IgD-negative memory B cell (primary cell): ENCODE data around the gene ZNF511. TPM values are rescaled to one million over a fixed set of nuclear protein-coding genes. Genes with fewer than 3 reads are reported as not detected.

ENCODE experiments used
- H3K27ac Mint-ChIP-seq, 3 donors: one replicate each; pipeline ENCODE4 v1.8.0; 2020 to 2022; ENCODE audit warnings: mild to moderate bottlenecking in 3 of 3, mixed read lengths in 3 of 3, moderate library complexity in 1 of 3
- H3K27me3 Mint-ChIP-seq: one replicate; pipeline ENCODE4 v1.8.0; 2021; ENCODE audit warnings: mixed read lengths
- H3K36me3 Mint-ChIP-seq: one replicate; pipeline ENCODE4 v1.8.0; 2020; ENCODE audit warnings: mild to moderate bottlenecking, mixed read lengths
- H3K4me1 Mint-ChIP-seq, 3 donors: one replicate each; pipeline ENCODE4 v1.8.0; 2020 to 2022; ENCODE audit warnings: mixed read lengths in 3 of 3, mild to moderate bottlenecking in 1 of 3
- H3K4me3 Mint-ChIP-seq, 4 donors: one replicate each; pipeline ENCODE4 v1.8.0; 2020 to 2022; ENCODE audit warnings: mild to moderate bottlenecking in 4 of 4, mixed read lengths in 4 of 4, moderate library complexity in 3 of 4
- H3K9me3 Mint-ChIP-seq, 3 donors: one replicate each; pipeline ENCODE4 v1.8.0; 2020 to 2021; ENCODE audit warnings: mixed read lengths in 3 of 3, mild to moderate bottlenecking in 1 of 3
- polyA plus RNA-seq: library from polyadenylated mRNA; unstranded; fragments of 300-500 nt; fragmentation: Illumina TruSeq; gene quantifications from one replicate; pipeline ENCODE4 v1.2.3, GENCODE V29; 2021

ZNF511 gene
- polyA plus RNA-seq, 1 donor from 2014 or later: 107 TPM

GRCh38 chr10:133270773-133271297 is 37.9 kb upstream of the ZNF511 start:
- Mint-ChIP-seq H3K36me3 (no peaks in the 10 kb centered on the region), H3K4me1 (peaks cover 0 to 4% (median 3%) of the 10 kb centered on the region in 3 donors), H3K9me3 (no peaks in the 10 kb centered on the region), H3K27me3 (no peaks in the 10 kb centered on the region), H3K27ac (no peak overlapping the region), H3K4me3 (no peak overlapping the region)

DNA sequence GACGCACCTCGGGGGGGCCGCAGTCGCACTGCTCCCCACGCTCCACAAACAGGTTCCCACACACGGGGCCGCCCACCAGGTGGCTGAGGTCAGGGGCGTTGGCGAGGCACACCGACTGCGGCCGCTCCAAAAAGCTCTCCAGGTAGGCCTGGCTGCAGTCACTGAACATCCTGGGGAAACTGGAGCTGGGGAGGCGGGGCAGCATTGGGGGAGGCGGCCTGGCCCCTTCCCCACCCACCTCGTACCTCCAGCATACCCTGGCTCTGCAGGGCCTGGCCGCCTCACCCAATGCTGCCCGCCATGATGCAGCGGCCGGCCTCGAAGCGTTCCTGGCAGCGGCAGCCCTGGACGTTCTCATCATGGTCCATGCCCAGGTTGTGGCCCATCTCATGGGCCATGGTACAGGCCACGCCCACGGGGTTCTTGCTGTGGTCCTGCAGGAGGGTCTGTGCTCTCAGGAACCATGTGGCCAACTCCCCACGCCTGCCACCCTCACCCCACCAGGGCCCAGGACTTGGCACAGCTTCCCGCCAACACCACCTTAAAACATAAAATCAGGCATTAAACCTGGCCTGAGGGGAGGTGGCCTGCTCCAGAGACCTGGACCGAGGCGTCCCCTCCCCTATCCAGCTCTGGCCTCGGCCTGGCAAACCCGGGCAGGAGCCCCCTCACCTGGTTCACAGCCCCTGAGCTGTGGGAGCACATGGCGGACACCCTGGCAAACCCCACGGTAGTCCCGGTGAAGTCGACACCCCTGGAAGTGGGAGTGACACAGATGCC is 37.0 kb upstream of the ZNF511 start:
- H3K27me3 Mint-ChIP-seq: no peaks in the 10 kb centered on the region
- peaks cover 0 to 4% (median 0%) of the 10 kb centered on the region in 3 donors for H3K4me1 Mint-ChIP-seq
- no peaks in the 10 kb centered on the region for H3K36me3 Mint-ChIP-seq
- peak overlapping the region in 1 of 3 donors; percentile 50 for H3K27ac Mint-ChIP-seq
- no peaks in the 10 kb centered on the region for H3K9me3 Mint-ChIP-seq
- peak overlapping the region in 1 of 4 donors; percentile 27 for H3K4me3 Mint-ChIP-seq

- peaks cover 0 to 4% (median 0%) of the 10 kb centered on the region in 3 donors for H3K4me1 Mint-ChIP-seq
- no peak overlapping the region for H3K4me3 Mint-ChIP-seq
- no peaks in the 10 kb centered on the region for H3K36me3 Mint-ChIP-seq
- H3K9me3 Mint-ChIP-seq: no peaks in the 10 kb centered on the region
- H3K27me3 Mint-ChIP-seq: no peaks in the 10 kb centered on the region
- peak overlapping the region in 1 of 3 donors; percentile 50 for H3K27ac Mint-ChIP-seq
Observed at GRCh38 chr10:133272301-133272963, 36.3 kb upstream of the ZNF511 start.

DNA sequence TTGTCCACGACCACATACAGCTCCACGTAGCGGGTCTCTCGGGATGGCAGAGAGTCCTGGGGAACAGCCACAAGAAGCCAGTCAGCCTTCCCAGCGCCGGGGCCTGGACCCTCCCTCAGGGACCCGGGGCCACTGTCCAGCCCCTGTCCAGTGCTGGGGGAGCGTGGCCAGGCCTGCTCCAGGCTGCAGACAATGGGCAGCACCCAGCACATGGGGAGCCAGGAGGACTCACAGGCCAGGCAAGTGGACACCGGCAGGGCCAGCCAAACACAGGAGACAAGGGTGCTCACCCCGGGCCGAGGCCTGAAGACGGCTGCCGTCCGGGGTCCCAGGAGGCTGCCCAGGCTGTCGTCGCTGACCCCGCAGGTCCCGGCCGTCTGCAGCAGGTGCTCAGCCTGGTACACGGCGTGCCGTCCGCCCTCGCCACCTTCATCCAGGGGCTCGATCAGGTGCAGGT is 35.7 kb upstream of the ZNF511 start:
- H3K9me3 Mint-ChIP-seq: no peaks in the 10 kb centered on the region
- no peaks in the 10 kb centered on the region for H3K36me3 Mint-ChIP-seq
- H3K4me1 Mint-ChIP-seq: peaks cover 4 to 7% (median 4%) of the 10 kb centered on the region in 3 donors
- H3K27ac Mint-ChIP-seq: peak overlapping the region in 2 of 3 donors; percentile 7 to 16
- H3K4me3 Mint-ChIP-seq: no peak overlapping the region
- no peaks in the 10 kb centered on the region for H3K27me3 Mint-ChIP-seq

- Mint-ChIP-seq H3K4me1 (peaks cover 10 to 13% (median 11%) of the 10 kb centered on the region in 3 donors), H3K27ac (peak overlapping the region in 2 of 3 donors; percentile 7 to 73)
Observed at GRCh38 chr10:133273534-133274143, 35.1 kb upstream of the ZNF511 start.

DNA sequence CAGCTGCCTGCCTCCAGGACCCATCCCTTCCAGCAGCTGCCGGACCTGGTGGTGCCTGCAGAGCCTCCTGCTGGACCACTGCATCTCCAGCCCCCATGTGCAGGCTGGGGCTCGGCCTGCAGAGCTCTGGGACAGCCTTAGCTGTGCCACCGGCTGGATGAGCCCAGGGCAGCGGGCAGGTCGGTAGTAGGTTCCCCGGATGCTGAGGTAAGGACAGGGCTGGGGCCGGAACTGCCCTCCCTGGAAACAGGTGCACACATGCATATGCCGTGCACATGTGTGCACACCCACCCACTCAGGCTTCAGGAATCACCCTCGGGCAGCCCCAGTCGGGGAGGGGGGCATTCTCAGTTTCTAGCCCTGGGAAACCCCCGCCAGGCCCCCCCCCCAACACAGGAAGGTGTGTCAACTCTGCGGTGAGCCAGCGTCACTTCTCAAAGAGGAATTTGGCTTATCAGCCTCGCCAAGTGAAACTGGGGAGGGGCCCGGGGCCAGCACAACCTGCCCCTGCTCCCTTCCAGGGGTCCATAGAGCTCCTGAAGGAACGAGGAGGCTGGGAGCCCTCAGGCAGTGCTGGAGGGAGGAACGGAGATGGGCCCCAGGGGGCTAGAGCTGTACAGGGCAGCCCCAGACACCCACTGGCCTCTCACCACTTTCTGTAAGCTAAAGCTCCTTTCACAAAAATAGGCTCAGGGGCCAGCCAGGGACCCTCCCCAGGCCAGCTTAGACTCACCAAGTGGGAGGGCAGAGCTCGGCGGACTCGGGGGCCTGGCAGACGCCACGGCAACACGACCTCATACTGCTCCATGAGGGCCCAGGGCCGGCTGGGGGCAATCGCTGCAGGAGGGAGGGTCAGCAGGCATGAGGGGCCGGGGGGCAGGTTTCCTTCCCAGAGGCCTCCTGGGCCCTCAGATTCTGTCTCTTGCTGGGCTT is 33.7 kb upstream of the ZNF511 start:
- Mint-ChIP-seq H3K4me1 (peaks cover 17 to 24% (median 22%) of the 10 kb centered on the region in 3 donors), H3K27ac (peak overlapping the region; percentile 94 to 98 (median 98)), H3K4me3 (peak overlapping the region; percentile 89 to 97 (median 94)), H3K9me3 (no peaks in the 10 kb centered on the region), H3K27me3 (peaks cover 2% of the 10 kb centered on the region), H3K36me3 (no peaks in the 10 kb centered on the region)

More at GRCh38 chr10:133273534-133274143, 35.1 kb upstream of the ZNF511 start:
- Mint-ChIP-seq H3K36me3 (no peaks in the 10 kb centered on the region), H3K4me3 (peak overlapping the region in 1 of 4 donors; percentile 12), H3K9me3 (no peaks in the 10 kb centered on the region), H3K27me3 (peaks cover 2% of the 10 kb centered on the region)

- peak overlapping the region; percentile 89 to 97 (median 94) for H3K4me3 Mint-ChIP-seq
- H3K9me3 Mint-ChIP-seq: no peaks in the 10 kb centered on the region
- H3K4me1 Mint-ChIP-seq: peaks cover 17 to 25% (median 22%) of the 10 kb centered on the region in 3 donors
- peaks cover 2% of the 10 kb centered on the region for H3K27me3 Mint-ChIP-seq
- no peaks in the 10 kb centered on the region for H3K36me3 Mint-ChIP-seq
- H3K27ac Mint-ChIP-seq: peak overlapping the region; percentile 94 to 98 (median 98)
Observed at GRCh38 chr10:133275684-133276092, 33.0 kb upstream of the ZNF511 start.

DNA sequence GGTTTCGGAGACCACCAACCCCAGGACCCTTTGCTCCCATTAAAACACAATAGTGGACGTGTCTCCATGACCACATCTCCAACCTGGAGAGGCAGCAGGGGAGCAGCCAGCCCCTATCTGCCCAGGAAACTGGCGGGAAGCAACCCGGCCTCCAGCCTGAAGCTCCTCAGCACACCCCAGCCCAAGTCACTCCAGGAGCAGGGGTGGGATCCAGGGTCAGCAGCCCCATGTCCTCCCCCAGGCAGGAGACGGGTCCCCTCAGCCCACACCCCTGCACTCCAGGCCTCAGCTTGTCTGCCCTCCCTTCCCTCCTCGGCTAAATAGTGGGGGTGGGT is 32.6 kb upstream of the ZNF511 start:
- H3K36me3 Mint-ChIP-seq: no peaks in the 10 kb centered on the region
- peaks cover 17 to 25% (median 22%) of the 10 kb centered on the region in 3 donors for H3K4me1 Mint-ChIP-seq
- H3K9me3 Mint-ChIP-seq: no peaks in the 10 kb centered on the region
- peaks cover 2% of the 10 kb centered on the region for H3K27me3 Mint-ChIP-seq
- H3K4me3 Mint-ChIP-seq: peak overlapping the region; percentile 89 to 97 (median 94)
- peak overlapping the region; percentile 94 to 98 (median 98) for H3K27ac Mint-ChIP-seq

GRCh38 chr10:133276435-133277201 is 32.1 kb upstream of the ZNF511 start, which contains the start of gene ADAM8:
Gene ADAM8, minus strand, starts transcription at chr10:133276868. Its CDS starts 51 bp downstream, at chr10:133276817.
- peak within 1 kb of the TSS; percentile 89 to 97 (median 94) for H3K4me3 Mint-ChIP-seq
- no peaks in the 10 kb centered on the region for H3K36me3 Mint-ChIP-seq
- H3K27ac Mint-ChIP-seq: peak within 1 kb of the TSS; percentile 98
- peaks cover 17 to 25% (median 22%) of the 10 kb centered on the region in 3 donors for H3K4me1 Mint-ChIP-seq
- no peaks in the 10 kb centered on the region for H3K9me3 Mint-ChIP-seq
- H3K27me3 Mint-ChIP-seq: peaks cover 2% of the 10 kb centered on the region

GRCh38 chr10:133277277-133277992 is 31.3 kb upstream of the ZNF511 start:
- Mint-ChIP-seq H3K9me3 (no peaks in the 10 kb centered on the region), H3K27me3 (peaks cover 2% of the 10 kb centered on the region), H3K27ac (peak overlapping the region; percentile 89 to 98 (median 98)), H3K36me3 (no peaks in the 10 kb centered on the region), H3K4me1 (peaks cover 17 to 25% (median 22%) of the 10 kb centered on the region in 3 donors), H3K4me3 (peak overlapping the region; percentile 81 to 97 (median 92))

DNA sequence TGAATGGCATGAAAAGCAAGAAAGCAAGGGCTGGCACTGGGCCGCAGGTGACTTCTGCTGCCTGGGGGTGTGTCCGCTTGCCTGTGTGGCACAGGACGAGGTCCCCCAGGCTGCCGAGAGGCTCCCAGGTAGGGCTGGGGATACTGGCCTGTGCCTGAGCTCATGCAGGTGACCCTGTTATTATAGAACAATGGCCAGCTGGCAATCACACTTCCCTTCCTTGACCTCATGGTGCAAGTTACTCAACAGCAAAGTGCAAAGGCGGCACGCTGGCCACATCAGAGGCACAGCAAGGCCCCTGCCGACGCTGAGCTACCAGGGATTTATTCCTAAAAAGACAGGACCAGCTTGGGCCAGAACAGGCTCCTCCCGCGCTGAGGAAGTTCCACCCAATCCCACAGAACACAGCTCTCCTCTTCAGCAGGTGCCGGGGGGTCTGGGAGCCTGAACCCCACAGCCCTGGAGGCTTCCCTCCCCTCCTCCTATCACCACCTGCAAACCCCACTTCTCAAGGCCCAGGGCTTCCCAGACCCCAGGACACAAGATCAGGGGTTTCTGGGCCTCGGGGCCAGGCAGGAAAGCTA is 30.6 kb upstream of the ZNF511 start:
- Mint-ChIP-seq H3K36me3 (no peaks in the 10 kb centered on the region), H3K27me3 (peaks cover 2% of the 10 kb centered on the region), H3K9me3 (no peaks in the 10 kb centered on the region), H3K4me3 (peak overlapping the region; percentile 81 to 92 (median 91)), H3K27ac (peak overlapping the region; percentile 96 to 98 (median 98)), H3K4me1 (peaks cover 17 to 25% (median 22%) of the 10 kb centered on the region in 3 donors)

GRCh38 chr10:133278577-133279265 is 30.0 kb upstream of the ZNF511 start:
- Mint-ChIP-seq H3K36me3 (no peaks in the 10 kb centered on the region), H3K4me1 (peaks cover 17 to 25% (median 22%) of the 10 kb centered on the region in 3 donors), H3K27ac (peak overlapping the region; percentile 96 to 98 (median 98)), H3K4me3 (peak overlapping the region; percentile 81 to 92 (median 91)), H3K9me3 (no peaks in the 10 kb centered on the region), H3K27me3 (peaks cover 2% of the 10 kb centered on the region)
